Lower lobe of right lung (tissue), 2 donors: Measurements from ENCODE around the gene TRMU. TPM values are rescaled to one million over a fixed set of nuclear protein-coding genes. Genes with fewer than 3 reads are reported as not detected.
A peak's percentile ranks its signal among the peaks of the same experiment; 100 is the strongest.

ENCODE experiments used
- ATAC-seq, 2 donors: fragments of 200-7000 bp; cut with Tn5 transposase; one replicate each; pipeline ENCODE4 v1.9.1; 2020 to 2022; ENCODE audit warnings: mild to moderate bottlenecking in 2 of 2, moderate library complexity in 2 of 2
- DNase-seq: peaks from one replicate; pipeline ENCODE4 v3.0.0-alpha.2; 2020
- H3K27ac ChIP-seq: fragments of 200-600 bp; one replicate; pipeline ENCODE4 v1.8.0; 2022
- H3K27me3 ChIP-seq: fragments of 200-600 bp; one replicate; pipeline ENCODE4 v1.8.0; 2022; ENCODE audit warnings: low read depth
- H3K36me3 ChIP-seq: fragments of 200-600 bp; one replicate; pipeline ENCODE4 v1.8.0; 2022; ENCODE audit warnings: mild to moderate bottlenecking
- H3K4me1 ChIP-seq: fragments of 200-600 bp; one replicate; pipeline ENCODE4 v1.8.0; 2022
- H3K4me3 ChIP-seq: fragments of 200-600 bp; one replicate; pipeline ENCODE4 v1.8.0; 2022; ENCODE audit warnings: mild to moderate bottlenecking
- H3K9me3 ChIP-seq: fragments of 200-600 bp; one replicate; pipeline ENCODE4 v1.8.0; 2022
- intact Hi-C: fragments of 100-400 bp; cut with DNase I; formaldehyde crosslinking; loops from one replicate; pipeline ENCODE4 v1.11.0; 2022
- total RNA-seq: library from RNA; stranded (reverse); fragmentation: NEBNext Ultra II Directional; extraction: Animal tissue kit (Norgen Biotek cat#: 25700); gene quantifications from one replicate; pipeline ENCODE4 v1.2.1, GENCODE V29; 2021
- TF ChIP-seq, protein P1 (sequence below): fragments of 200-600 bp; IDR thresholded peaks from one replicate; pipeline ENCODE4 v1.8.0; 2022; ENCODE audit warnings: antibody characterized with exemption, mild to moderate bottlenecking
- donor health status: DM: no; HTN: yes; CAD: no; lungs with severe emphysema.

Gene TRMU
- total RNA-seq, 1 donor from 2014 or later: 33.5 TPM

DNA sequence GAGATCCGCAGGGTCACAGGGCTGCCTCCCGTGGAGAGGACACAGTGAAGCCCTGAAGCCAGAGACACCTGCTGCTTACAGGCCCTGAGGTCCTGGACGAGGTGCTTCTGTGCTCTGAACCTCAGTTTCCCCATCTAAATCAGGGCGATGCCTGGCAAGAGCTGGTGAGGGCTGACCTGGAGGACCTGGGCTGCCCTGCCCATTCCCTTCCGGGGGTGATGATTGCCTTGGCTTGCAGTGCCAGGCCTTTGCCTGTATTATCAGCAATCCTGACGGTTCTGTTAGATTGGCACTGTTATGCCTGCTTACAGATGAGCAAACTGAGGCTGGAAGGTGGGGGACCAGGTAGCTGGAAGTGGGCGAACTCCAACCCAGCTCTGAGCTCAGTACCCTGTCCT, 46.7 kb upstream of the TRMU start:
- Histone ChIP-seq H3K27me3 (no peaks in the 10 kb centered on the region), H3K4me3 (peak overlapping the region; percentile 37), H3K27ac (peak overlapping the region; percentile 79), H3K9me3 (peaks cover 4% of the 10 kb centered on the region), H3K36me3 (peaks cover 86% of the 10 kb centered on the region), H3K4me1 (peaks cover 18% of the 10 kb centered on the region)
- DNase-seq (no peak), ATAC-seq (no peak)
- TF ChIP-seq, protein P1, sequence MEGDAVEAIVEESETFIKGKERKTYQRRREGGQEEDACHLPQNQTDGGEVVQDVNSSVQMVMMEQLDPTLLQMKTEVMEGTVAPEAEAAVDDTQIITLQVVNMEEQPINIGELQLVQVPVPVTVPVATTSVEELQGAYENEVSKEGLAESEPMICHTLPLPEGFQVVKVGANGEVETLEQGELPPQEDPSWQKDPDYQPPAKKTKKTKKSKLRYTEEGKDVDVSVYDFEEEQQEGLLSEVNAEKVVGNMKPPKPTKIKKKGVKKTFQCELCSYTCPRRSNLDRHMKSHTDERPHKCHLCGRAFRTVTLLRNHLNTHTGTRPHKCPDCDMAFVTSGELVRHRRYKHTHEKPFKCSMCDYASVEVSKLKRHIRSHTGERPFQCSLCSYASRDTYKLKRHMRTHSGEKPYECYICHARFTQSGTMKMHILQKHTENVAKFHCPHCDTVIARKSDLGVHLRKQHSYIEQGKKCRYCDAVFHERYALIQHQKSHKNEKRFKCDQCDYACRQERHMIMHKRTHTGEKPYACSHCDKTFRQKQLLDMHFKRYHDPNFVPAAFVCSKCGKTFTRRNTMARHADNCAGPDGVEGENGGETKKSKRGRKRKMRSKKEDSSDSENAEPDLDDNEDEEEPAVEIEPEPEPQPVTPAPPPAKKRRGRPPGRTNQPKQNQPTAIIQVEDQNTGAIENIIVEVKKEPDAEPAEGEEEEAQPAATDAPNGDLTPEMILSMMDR: no peak
- intact Hi-C loops: no loop called here

DNA sequence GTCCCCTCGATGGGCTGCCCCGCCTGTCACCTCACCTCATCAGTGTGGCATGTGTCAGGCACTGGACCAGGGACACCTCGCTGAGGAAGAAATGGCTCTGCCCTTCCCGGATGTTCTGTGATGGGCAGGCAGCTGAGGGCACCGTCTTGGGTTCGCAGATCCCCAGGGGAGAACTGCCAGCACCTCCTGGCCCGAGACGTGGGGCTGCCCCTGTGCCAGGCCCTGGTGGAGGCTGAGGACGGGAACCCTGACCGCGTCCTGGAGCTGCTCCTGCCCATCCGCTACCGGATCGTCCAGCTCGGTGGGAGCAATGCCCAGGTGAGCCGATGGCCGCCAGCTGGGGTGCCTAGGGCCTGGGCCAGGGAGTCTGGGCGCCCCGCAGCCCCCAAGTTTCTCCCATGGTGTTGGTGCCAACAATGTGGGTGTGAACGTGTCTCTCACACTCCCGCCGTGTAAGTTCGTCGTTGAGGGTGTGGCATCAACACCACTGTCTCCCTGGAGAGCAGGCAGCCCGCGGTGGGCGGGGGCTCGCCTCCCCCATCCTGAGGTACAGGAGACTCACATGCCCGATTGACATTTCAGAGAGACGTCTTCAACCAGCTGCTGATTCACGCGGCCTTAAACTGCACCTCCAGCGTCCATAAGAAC, 46.1 kb upstream of the TRMU start:
- ATAC-seq (no peak), DNase-seq (peak; percentile 50)
- Histone ChIP-seq H3K36me3 (peaks cover 80% of the 10 kb centered on the region), H3K4me1 (peaks cover 18% of the 10 kb centered on the region), H3K27me3 (no peaks in the 10 kb centered on the region), H3K4me3 (no peak overlapping the region), H3K9me3 (peaks cover 4% of the 10 kb centered on the region), H3K27ac (no peak overlapping the region)
- TF ChIP-seq, protein P1: no peak
- intact Hi-C loops: no loop called here

DNA sequence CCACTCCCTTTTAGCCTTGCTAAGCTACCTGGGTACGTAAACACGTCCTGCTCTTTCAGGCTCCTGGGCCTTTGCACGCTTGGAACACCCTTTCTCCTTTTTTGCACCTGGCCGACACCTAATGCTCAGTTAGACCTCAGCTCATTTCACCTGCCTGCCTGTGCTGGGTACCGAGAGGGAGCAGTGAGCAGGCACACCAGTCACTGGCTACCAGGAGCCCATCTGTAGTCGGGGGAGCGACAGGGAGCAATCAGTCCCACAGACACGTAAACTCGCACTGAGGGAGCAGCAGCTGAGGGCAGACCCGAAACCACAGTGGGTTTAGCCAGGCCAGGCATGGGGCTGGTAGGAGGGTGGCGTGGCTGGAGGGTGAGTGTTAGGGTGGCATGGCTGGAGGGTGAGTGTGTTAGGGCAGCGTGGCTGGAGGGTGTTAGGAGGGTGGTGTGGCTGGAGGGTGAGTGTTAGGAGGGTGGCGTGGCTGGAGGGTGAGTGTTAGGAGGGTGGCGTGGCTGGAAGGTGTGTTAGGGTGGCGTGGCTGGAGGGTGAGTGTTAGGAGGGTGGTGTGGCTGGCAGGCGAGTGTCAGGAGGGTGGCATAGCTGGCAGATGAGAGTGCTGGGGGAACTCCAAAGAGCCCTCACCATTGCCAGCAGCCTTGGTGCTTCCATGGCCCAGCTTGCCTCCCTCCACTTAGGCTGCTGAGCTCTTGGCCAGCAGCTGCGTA, 45.2 kb upstream of the TRMU start:
- intact Hi-C loops: no loop called here
- ATAC-seq (no peak), DNase-seq (no peak)
- no peak overlapping the region for H3K27ac ChIP-seq
- H3K4me3 ChIP-seq: no peak overlapping the region
- peaks cover 71% of the 10 kb centered on the region for H3K36me3 ChIP-seq
- H3K27me3 ChIP-seq: no peaks in the 10 kb centered on the region
- peaks cover 4% of the 10 kb centered on the region for H3K9me3 ChIP-seq
- TF ChIP-seq, protein P1: no peak
- H3K4me1 ChIP-seq: peaks cover 18% of the 10 kb centered on the region

DNA sequence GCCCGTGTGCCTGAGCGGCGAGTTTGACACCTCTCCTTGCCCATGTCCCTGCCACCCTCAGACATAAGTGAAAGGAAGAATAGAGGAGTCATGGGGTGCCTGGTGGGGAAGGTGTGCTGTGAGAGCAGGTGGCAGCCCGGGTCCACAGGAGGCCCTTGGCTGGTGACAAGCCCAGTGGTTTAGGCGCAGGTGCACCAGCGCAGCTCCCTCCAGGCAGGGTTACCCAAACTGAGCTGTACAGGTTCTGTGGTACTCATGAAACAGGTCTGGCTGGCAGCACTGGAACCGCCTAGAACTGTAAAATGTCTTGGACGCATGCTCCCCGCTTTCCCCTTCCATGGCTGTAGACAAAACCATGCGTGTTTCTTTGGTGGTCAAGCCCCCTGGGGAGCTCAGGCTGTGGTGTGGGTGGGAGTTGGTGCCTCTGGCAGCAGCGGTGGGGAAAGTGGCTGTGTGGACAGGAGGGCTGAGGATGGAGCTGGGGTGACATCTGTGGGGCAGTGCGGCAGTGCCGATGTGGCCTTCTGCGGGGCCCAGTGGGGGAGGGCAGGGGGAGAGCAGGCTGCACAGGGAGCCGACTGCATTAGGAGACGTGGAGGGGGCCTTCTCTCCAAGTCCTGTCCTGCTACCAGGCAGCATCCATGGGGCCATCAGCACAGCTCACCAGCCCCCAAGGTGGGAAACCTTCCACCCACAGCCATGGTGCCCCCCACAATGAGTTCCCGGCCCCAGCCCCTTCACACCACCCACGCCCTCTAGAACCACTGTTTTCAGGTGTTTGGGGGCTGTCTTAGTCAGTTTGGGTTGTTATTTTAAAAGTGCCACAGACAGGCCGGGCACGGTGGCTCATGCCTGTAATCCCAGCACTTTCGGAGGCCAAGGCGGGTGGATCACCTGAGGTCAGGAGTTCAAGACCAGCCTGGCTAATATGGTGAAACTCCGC, 44.4 kb upstream of the TRMU start:
- Histone ChIP-seq H3K27me3 (no peaks in the 10 kb centered on the region), H3K4me3 (no peak overlapping the region), H3K27ac (no peak overlapping the region), H3K9me3 (peaks cover 4% of the 10 kb centered on the region), H3K4me1 (peaks cover 26% of the 10 kb centered on the region), H3K36me3 (peaks cover 63% of the 10 kb centered on the region)
- TF ChIP-seq, protein P1: no peak
- intact Hi-C loops: no loop called here
- ATAC-seq (no peak), DNase-seq (no peak)

DNA sequence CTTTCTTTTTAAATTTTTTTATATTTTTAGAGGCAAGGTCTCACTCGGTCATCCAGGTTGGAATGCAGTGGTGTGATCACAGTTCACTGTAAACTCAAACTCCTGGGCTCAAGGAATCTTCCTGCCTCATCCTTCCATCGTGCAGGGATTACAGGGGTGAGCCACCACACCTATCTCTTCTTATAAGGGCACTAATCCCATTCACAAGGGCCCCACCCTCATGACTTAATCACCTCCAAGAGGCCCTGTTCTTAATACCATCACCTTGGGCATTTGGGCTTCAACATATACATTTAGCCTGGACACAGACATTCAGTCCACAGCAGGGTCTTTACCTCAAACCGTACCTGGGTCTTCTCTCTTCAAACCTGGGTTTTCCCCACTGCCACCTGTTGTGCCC, 43.3 kb upstream of the TRMU start:
- H3K36me3 ChIP-seq: peaks cover 52% of the 10 kb centered on the region
- DNase-seq (no peak), ATAC-seq (no peak)
- intact Hi-C loops: no loop called here
- H3K4me1 ChIP-seq: peaks cover 26% of the 10 kb centered on the region
- no peaks in the 10 kb centered on the region for H3K27me3 ChIP-seq
- H3K4me3 ChIP-seq: no peak overlapping the region
- H3K27ac ChIP-seq: peak overlapping the region; percentile 24
- TF ChIP-seq, protein P1: no peak
- H3K9me3 ChIP-seq: peaks cover 4% of the 10 kb centered on the region
